H54 (cell line): ENCODE measurements around the gene SAV1.
"Not testable (repeated sequence)": the region's sequence is repeated elsewhere in the genome, so short reads cannot be mapped to it uniquely, and the experiment has no call there.

Source experiments
- DNase-seq: peaks from one replicate; pipeline ENCODE4 v3.0.0; 2011; ENCODE audit warnings: low spot score, mixed read lengths; ENCODE audit not compliant: insufficient read length
- FAIRE-seq: peaks from 3 replicates; lab custom pipeline; 2011; peaks lifted over from hg19 to GRCh38; lab: Jason Lieb, UNC
- POLR2A ChIP-seq: IDR thresholded peaks from 2 replicates; pipeline ENCODE4 v1.6.1; 2011; ENCODE audit warnings: low read depth, mild to moderate bottlenecking, low read length

The SAV1 gene

DNA sequence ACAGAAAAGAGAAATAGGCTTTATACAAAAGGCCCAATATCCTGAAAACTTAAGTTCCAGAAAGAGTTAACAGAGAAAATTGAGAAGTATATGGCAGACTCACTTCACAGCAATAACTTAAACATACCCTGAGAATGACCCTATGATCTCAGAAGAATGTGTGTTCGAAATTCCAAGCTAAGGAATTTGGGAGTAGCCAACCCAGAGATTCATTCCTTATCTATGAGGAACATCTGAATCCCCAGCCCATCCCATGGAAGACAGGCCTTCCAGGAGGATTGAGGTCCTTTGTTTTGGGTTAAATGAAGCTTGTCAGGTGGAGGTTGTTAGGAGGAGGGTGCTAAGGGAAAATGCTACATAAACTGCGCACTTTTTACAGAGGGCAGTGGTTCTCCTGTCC, 7.5 kb upstream of the SAV1 start:
- DNase-seq (no peak), FAIRE-seq (peak; percentile 20)
- no peak for TF ChIP-seq POLR2A

DNA sequence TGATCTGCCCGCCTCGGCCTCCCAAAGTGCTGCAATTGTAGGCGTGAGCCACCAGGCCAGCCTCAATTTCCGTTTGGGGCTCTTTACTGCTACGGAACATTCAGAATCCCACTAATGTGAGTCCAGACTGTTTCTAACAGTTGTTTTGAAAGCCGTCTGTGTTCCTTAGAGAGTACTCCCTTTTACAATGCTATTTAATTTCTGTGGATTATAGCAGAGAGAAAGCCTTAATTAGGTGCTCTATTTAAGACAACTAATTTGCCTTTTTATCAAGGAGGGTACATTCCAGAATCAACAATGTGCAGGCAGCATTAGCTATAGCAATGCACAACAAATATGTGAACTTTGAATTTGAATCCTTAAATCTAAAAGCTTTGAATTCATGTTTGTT, 2.8 kb upstream of the SAV1 start:
- FAIRE-seq (no peak), DNase-seq (no peak)
- TF ChIP-seq POLR2A = no peak

DNA sequence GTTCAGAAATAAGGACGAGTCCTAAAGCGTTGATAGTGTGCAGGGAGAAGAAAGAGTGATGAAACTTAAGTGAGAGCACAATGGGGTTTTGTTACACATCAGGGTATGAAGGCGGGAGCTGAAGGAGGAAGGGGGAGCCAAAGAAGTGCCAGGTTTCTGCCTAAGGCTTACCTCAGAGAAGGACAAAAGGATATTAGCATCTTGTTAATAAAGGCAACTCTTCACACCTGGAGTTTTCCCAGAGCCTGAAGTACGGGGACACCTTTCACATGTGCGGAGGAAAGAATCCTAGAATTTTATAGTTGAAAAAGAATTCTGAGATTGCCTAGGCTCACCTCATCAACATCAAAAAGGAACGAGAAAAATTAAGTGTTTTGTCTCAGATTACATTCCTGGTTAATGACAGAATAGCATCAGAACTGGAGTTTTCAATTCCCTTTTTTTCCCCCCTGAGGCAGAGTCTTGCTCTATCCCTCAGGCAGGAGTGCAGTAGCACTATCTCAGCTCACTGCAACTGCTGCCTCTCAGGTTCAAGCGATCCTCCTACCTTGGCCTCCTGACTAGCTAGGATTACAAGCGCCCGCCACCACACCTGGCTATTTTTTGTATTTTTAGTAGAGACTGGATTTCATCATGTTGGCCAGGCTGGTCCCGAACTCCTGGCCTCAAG, 2.2 kb upstream of the SAV1 start:
- no peak for TF ChIP-seq POLR2A
- FAIRE-seq (no peak), DNase-seq (no peak)

DNA sequence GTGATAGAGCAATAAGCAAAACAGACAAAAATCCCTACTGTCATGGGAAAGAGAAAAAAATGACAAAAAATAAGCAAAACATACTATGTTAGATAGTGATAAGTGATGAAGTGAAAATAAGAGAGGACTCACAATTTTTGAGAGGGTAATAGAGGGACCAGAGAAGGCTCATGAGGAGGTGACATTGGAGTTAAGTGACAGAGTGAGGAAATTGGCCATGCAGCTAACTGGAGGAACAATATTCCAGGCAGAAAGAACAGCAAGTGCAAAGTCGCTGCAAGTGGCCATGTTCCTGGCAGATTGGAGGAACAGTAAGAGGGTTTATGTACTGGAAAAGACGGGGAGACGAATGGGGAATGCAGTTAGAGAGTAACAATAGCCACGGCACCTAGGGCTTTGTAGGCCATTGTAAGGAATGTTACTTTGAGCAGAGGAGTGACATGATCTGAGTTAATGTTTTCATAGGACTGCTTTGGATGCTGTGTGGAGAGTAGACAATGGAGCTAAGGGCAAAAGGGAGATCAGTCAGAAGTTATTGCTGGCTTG, 1.4 kb upstream of the SAV1 start:
- no peak for FAIRE-seq
- TF ChIP-seq POLR2A = no peak
- no peak for DNase-seq

DNA sequence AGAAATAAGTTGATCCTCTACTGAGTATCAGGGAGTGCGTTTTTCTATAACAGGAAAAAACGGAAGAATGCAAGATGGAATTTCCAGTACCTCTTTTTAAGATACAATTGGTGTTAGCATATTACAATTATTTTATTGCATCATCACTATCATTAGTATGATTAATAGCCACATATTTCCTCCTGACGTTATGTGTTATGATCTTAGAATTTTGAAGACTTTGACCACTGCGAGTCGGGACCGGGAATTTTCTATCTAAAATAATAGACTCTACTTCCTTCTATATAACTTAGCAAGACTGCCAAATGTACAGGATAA, 679 bp upstream of the SAV1 start:
- no peak for FAIRE-seq
- DNase-seq = no peak
- no peak for TF ChIP-seq POLR2A

DNA sequence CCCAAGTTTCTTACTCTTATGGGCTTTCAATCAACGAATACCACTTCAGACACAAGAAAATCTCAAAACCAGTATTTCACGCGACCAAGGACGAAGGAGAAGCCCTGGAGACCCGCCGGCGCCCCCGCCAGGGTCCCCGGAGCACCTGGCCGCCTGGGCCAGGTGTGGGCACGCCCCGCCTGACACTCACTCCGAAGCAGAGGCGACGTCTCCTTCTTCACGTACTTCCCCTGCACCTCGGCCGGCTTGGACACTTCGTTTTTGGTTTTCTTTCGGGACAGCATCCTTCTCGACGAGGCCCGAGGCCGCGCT, 466 bp downstream of the SAV1 start:
- no peak for FAIRE-seq

DNA sequence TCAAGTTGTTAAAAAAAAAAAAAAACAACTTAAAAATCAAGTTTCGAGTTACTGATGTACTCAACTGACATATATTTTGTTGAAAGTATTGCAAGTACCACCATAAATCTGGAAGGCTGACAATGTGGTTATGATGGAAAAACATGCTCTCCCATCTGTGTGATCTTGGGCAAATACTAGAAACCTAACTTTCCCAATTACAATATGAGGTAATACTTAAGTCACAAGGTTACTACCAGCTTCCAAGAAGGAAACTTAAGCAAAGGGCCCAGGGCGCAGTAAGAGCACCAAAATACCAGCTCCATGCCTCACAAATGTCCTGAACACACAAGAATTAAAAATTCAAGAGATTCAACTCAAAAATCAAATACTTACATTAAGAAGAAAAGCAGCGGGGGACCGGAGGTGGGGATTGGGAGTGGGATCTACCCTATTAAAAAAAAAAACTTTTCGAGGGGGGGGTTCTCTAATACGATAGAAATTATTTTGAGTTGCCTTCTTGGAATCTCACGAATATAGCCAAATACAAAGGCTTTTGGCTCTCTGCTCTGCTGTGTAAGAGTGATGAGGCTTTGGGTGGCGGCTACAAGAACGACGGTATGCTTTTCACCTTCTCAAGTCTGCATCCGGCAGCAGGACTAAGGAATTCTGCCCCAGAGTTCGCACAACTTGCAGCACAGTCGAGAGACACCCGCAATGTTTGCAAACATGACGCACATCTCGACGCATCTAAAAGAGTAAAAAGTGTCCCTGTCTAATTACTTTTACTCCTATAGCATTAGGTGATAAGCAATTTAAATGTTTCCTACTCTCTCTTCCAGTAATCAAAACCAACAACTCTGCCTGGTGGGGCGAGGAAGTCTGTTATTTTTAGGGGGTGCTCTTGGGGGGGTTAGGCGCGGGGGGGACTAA, 1.1 kb downstream of the SAV1 start:
- peak; percentile 77 for FAIRE-seq
- TF ChIP-seq POLR2A = no peak
- no peak for DNase-seq

More for the DNA sequence above, 466 bp downstream of the SAV1 start:
- TF ChIP-seq POLR2A = no peak
- DNase-seq = no peak

DNA sequence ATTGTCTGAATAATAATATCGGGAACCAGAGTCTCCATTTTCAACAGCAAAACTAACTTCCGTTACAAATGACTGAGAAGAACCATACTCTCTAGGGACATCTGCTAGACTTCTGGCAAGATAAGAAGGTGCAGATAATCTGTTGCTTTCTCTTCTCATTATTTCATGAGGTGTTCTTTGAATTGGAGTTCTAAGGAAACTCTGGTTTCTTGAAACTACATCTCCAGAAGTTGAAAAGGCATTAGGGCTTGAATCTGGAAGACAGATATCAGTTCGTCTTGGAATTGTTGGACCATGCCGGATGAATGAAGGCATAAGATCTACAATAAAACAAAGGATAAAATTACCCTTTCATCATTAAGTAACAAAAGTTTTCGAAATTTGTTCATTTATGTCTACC, 2.8 kb downstream of the SAV1 start:
- not testable (repeated sequence) for DNase-seq, FAIRE-seq

DNA sequence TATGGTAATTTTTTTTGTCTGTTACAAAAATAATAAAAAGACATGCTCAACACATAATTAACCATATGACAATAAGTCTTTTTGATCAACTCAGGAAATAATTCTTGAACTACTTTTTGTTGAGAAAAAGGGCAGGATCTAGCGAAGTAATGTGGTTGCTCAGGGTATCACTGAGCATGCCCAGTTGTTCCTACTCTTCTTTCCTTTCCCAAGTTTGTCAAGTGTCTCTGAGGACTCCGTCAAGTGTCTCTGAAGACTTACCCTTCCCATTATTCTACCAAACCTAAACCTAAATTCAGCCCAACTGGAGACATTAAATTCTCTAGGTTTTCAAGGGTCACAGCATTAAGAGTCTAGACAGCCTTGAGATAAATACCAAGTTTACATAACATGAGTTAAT, 3.5 kb downstream of the SAV1 start:
- not testable (repeated sequence) for FAIRE-seq

DNA sequence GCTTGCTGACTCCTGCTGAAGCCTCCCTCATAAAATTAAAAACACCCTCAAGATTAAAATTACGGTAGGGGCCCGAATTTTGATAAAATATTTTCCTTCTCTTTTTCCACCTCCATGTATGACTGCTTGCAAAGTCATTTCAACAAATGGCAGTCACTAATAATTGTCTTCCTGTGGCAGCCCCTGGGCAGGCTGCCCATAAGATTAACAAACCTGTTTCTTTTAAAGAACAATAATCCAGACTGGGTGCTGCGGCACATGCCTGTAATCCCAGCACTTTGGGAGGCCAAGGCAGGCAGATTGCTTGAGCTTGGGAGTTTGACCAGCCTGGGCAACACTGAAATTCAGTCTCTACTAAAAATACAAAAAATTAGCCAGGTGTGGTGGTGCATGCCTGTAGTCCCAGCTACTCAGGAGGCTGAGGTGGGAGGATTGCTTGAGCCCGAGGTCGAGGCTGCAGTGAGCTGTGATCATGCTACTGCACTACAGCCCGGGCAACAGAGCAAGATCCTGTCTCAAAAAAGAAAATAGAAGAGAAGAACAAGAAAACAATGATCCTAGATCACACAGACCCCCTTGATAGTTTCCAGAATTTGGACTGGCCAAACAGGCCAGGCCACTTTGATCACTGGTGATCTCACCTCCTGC, 8.7 kb downstream of the SAV1 start:
- TF ChIP-seq POLR2A = no peak
- FAIRE-seq (no peak), DNase-seq (no peak)

More for the DNA sequence above, 3.5 kb downstream of the SAV1 start:
- not testable (repeated sequence) for DNase-seq

DNA sequence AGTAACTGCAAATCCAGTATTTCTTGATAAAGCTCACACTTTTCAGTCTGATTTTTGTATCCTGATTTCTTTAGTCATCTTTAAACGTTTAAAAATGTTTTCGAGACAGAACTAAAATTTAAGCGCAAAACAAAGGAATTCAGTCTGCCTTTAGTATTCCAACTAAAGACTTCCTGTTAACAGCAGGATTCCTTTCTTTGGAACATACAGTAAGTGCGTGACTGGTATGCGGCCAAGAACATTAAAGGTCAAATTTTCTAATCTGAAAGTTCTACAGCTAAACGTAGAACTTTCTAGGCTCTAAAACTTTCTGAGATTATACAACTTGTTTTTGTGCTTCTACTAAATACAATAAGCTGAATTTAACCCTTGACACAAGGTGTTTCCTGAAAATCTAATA, 9.9 kb downstream of the SAV1 start:
- FAIRE-seq = no peak
- TF ChIP-seq POLR2A = no peak
- no peak for DNase-seq

DNA sequence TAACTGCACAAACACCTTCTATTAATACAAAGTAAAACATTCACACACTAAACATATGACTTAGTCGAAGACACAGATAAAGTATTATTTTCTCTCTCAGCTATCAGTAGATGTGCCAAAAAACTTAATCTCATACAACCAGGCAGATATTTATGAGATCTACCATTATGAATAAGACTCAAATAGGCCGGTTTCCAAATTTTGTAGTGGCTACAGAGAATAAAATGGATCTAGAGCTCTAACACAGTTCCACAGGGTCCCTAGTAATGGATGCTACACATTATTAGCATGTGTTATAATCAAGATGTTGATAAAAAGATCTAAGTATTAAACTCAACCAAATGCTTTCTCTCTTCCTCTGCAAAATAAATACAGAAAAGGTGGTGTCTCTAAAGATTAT, 10.4 kb downstream of the SAV1 start:
- FAIRE-seq (no peak), DNase-seq (no peak)
- TF ChIP-seq POLR2A = no peak

DNA sequence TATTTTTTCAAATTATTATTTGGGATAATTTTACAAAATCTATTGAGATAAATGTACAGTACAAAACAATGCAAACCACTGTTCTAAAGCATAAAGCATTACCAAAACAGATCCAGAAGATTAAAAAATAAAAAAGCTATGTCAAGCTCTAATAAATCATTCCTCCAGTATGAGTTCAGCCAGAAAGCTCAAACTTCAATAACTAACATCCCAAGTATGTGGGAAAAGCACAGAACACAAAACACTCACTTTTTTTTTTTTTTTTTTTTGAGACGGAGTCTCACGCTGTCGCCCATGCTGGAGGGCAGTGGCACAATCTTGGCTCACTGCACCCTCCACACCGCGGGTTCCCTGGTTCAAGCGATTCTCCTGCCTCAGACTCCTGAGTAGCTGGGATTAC, 11.3 kb downstream of the SAV1 start:
- no peak for FAIRE-seq

DNA sequence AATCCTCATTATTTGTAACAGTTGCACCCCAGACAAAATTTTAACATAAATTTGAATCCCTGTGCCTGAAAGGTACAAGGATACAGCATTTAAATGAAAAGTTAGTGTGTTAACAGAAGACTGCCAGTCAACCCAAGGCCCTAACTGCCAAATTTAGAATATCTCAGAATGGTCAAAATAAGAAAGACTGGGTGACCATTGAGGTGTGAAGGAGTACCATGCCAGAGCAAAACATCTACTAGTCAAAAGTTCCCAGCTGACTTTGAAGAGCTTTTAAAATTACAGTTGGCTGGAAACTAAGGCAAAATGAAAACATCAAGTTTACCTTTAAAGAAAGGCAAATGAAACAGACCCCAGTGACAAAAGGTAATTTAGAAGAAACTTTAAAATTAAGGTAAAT, 18.4 kb downstream of the SAV1 start:
- FAIRE-seq (no peak), DNase-seq (no peak)
- TF ChIP-seq POLR2A = no peak

More for the DNA sequence above, 11.3 kb downstream of the SAV1 start:
- no peak for DNase-seq
- TF ChIP-seq POLR2A = no peak
